ENCODE data around the gene CAV3.

- TF ChIP-seq POLR2A (IDR thresholded peaks at IDR 0.05; ENCODE audit: low read length) (no peak), GATA1 (IDR thresholded peaks at IDR 0.05; ENCODE audit: low read depth, low read length) (no peak)
Observed at GRCh38 chr3:8702560-8702959, 31.0 kb upstream of the CAV3 start.

All from erythroblast (primary cell).